Endothelial cell of umbilical vein (primary cell): ENCODE results near the gene USP48. TPM values are rescaled to one million over a fixed set of nuclear protein-coding genes. Genes with fewer than 3 reads are reported as not detected.

Experiments used
- BruUV-seq: library from RNA; stranded (reverse); fragments of 400-500 nt; replicated peaks from 2 replicates; lab custom pipeline; 2021; lab: Mats Ljungman, UMichigan
- CTCF ChIA-PET: fragments of 300-600, 350-600 bp; sonication (Branson Sonifier 250); formaldehyde crosslinking; loops from one replicate; lab custom pipeline; 2021; ENCODE audit warnings: antibody characterized with exemption, inconsistent platforms; lab: Charles Lee
- POLR2A ChIA-PET: fragments of 300-600, 350-600 bp; sonication (Branson Sonifier 250); formaldehyde crosslinking; loops from one replicate; lab custom pipeline; 2021; ENCODE audit warnings: antibody characterized with exemption, inconsistent platforms; lab: Charles Lee
- DNase-seq: peaks from one replicate; pipeline ENCODE4 v3.0.0-alpha.2; 2011; ENCODE audit warnings: low read depth, low spot score
- FAIRE-seq: peaks from 2 replicates; lab custom pipeline; 2011; peaks lifted over from hg19 to GRCh38; lab: Jason Lieb, UNC
- H2AFZ ChIP-seq: 2 replicates; pipeline ENCODE4 v1.6.0; 2012; ENCODE audit warnings: low read depth, low read length, control low read depth, inconsistent platforms
- H3K27ac ChIP-seq: 2 replicates; pipeline ENCODE4 v1.5.1; 2011; ENCODE audit warnings: low read depth, mild to moderate bottlenecking, control low read depth, low read length, moderate library complexity; ENCODE audit not compliant: insufficient read depth
- H3K27me3 ChIP-seq, 2 experiments: 2 replicates each; pipeline versions ENCODE4 v1.6.0 to v1.6.1; 2011; ENCODE audit warnings: low read length in 2 of 2, mixed read lengths in 1 of 2; ENCODE audit not compliant: control insufficient read depth in 2 of 2, insufficient read depth in 2 of 2
- H3K36me3 ChIP-seq, 2 experiments: 2 replicates in 1 of 2; 3 replicates in 1 of 2; pipeline ENCODE4 v1.5.1; 2011; ENCODE audit warnings: low read length in 2 of 2, mild to moderate bottlenecking in 1 of 2, moderate library complexity in 1 of 2; ENCODE audit not compliant: control insufficient read depth in 2 of 2, insufficient read depth in 2 of 2; ENCODE audit errors: extremely low read depth in 1 of 2
- H3K4me1 ChIP-seq: 3 replicates; pipeline ENCODE4 v1.5.1; 2011; ENCODE audit warnings: mild to moderate bottlenecking, low read length; ENCODE audit not compliant: control insufficient read depth, insufficient read depth; ENCODE audit errors: extremely low read depth
- H3K4me2 ChIP-seq: 2 replicates; pipeline ENCODE4 v1.6.1; 2011; ENCODE audit warnings: low read length, control low read depth, mixed read lengths; ENCODE audit not compliant: insufficient read depth
- H3K4me3 ChIP-seq, 3 experiments: fragments of 200-600 bp in 1 of 3; sonication (generic), shearing (Covaris generic) in 1 of 3; replicated peaks in 1 of 3; 2 replicates each; pipeline ENCODE4 v1.5.1; 2011 to 2016; ENCODE audit warnings: control low read depth in 3 of 3, low read length in 3 of 3, mild to moderate bottlenecking in 2 of 3, inconsistent platforms in 1 of 3, low read depth in 1 of 3, moderate library complexity in 1 of 3; ENCODE audit not compliant: insufficient read depth in 1 of 3
- H3K79me2 ChIP-seq: 2 replicates; pipeline ENCODE4 v1.6.0; 2012; ENCODE audit warnings: low read length, inconsistent platforms; ENCODE audit not compliant: control insufficient read depth, insufficient read depth
- H3K9ac ChIP-seq: replicated peaks from 2 replicates; pipeline ENCODE3; 2011; ENCODE audit warnings: low read length, control low read depth; ENCODE audit not compliant: insufficient read depth; ENCODE audit errors: extremely low read depth
- H3K9me1 ChIP-seq: replicated peaks from 3 replicates; pipeline ENCODE4 v1.6.0; 2011; ENCODE audit warnings: mild to moderate bottlenecking, low read length; ENCODE audit not compliant: control insufficient read depth, insufficient read depth; ENCODE audit errors: extremely low read depth
- H3K9me3 ChIP-seq: replicated peaks from 2 replicates; pipeline ENCODE4 v1.5.1; 2012; ENCODE audit warnings: low read length, inconsistent platforms; ENCODE audit not compliant: control insufficient read depth, insufficient read depth
- H4K20me1 ChIP-seq: replicated peaks from 2 replicates; pipeline ENCODE3; 2011; ENCODE audit warnings: mild to moderate bottlenecking, low read length; ENCODE audit not compliant: control insufficient read depth, insufficient read depth; ENCODE audit errors: extremely low read depth
- CTCF ChIP-seq, 2 donors: IDR thresholded peaks; 1 replicate in 1 of 2; 2 replicates in 1 of 2; pipeline ENCODE4 v1.5.1; 2011; ENCODE audit warnings: low read length in 2 of 2, mild to moderate bottlenecking in 2 of 2, moderate library complexity in 2 of 2, control low read depth in 1 of 2, inconsistent platforms in 1 of 2, low read depth in 1 of 2; ENCODE audit not compliant: insufficient read depth in 1 of 2; ENCODE audit errors: extremely low read depth in 1 of 2
- EZH2 ChIP-seq: IDR thresholded peaks from 2 replicates; pipeline ENCODE4 v1.6.1; 2012; ENCODE audit warnings: borderline replicate concordance, low read depth, mild to moderate bottlenecking, moderate library complexity, low read length, inconsistent platforms; ENCODE audit not compliant: severe bottlenecking
- FOS ChIP-seq: IDR thresholded peaks from 2 replicates; pipeline ENCODE4 v1.6.1; 2011; ENCODE audit warnings: mild to moderate bottlenecking, low read length, moderate library complexity, borderline replicate concordance; ENCODE audit not compliant: insufficient read depth
- GATA2 ChIP-seq: IDR thresholded peaks from 2 replicates; pipeline ENCODE4 v1.7.0; 2011; ENCODE audit warnings: low read depth, mild to moderate bottlenecking, moderate library complexity, mixed read lengths, low read length; ENCODE audit not compliant: insufficient read length, insufficient read depth
- JUN ChIP-seq: IDR thresholded peaks from 2 replicates; pipeline ENCODE4 v1.6.1; 2011; ENCODE audit warnings: borderline replicate concordance, low read depth; ENCODE audit not compliant: insufficient read length, insufficient read depth
- MAX ChIP-seq: IDR thresholded peaks from 2 replicates; pipeline ENCODE4 v1.6.1; 2011; ENCODE audit not compliant: insufficient read depth, insufficient read length
- MYC ChIP-seq: IDR thresholded peaks from one replicate; pipeline ENCODE4 v1.6.1; 2011; ENCODE audit warnings: mild to moderate bottlenecking, low read depth, low read length
- POLR2A ChIP-seq: IDR thresholded peaks from 2 replicates; pipeline ENCODE4 v1.6.1; 2012; ENCODE audit warnings: low read depth, mild to moderate bottlenecking, control low read depth, low read length
- POLR2AphosphoS5 ChIP-seq: IDR thresholded peaks from 2 replicates; pipeline ENCODE4 v1.6.1; 2012; ENCODE audit warnings: low read depth, mild to moderate bottlenecking, control low read depth, low read length, moderate library complexity; ENCODE audit not compliant: insufficient read depth
- dilution Hi-C: fragments of 300-500 bp; cut with MboI; formaldehyde crosslinking; loops from one replicate; pipeline ENCODE4 v1.15.0; 2019; ENCODE audit warnings: low sequenced_read_pairs; ENCODE audit not compliant: extremely low pct_ligation_motif_present
- intact Hi-C: fragments of 100-400 bp; cut with micrococcal nuclease; formaldehyde crosslinking; loops from one replicate; pipeline ENCODE4 v1.10.0; 2022
- polyA plus RNA-seq, 4 experiments: library from polyadenylated mRNA; depleted of rRNA in 3 of 4; stranded (reverse) in 3 of 4; unstranded in 1 of 4; fragments of >200 nt; gene quantifications; 2 replicates each; pipeline versions ENCODE4 v1.2.1 to v1.2.3, GENCODE V29; 2011 to 2012; ENCODE audit warnings: missing spikeins in 1 of 4
- total RNA-seq: library from RNA; stranded (reverse); gene quantifications from 2 replicates; pipeline ENCODE4 v1.2.3, GENCODE V29; 2021

USP48 gene
- total and polyA plus RNA-seq, 2 donors (not counting 3 experiments of a cell fraction or from before 2014, with no cell fraction given), result 27.2 to 149 TPM

GRCh38 chr1:21732664-21733063 is 50.3 kb downstream of the USP48 start:
- intact Hi-C loops, result no loop called here
- no peak for FAIRE-seq

More at GRCh38 chr1:21732664-21733063, 50.3 kb downstream of the USP48 start:
- no peak for DNase-seq
- dilution Hi-C loops, result no loop called here
- no peak overlapping the region for H3K4me2 ChIP-seq
- no peaks in the 10 kb centered on the region for H3K9me1 ChIP-seq
- H3K79me2 ChIP-seq, result peaks cover 5% of the 10 kb centered on the region
- no peak overlapping the region for H3K27ac ChIP-seq
- ChIA-PET CTCF (no interaction called here), POLR2A (no interaction called here)
- no peaks in the 10 kb centered on the region for H3K9me3 ChIP-seq
- H3K36me3 ChIP-seq, result peaks cover 23 to 25% of the 10 kb centered on the region in 2 experiments
- TF ChIP-seq JUN (no peak), EZH2 (no peak), POLR2A (no peak), FOS (no peak), POLR2AphosphoS5 (no peak), MYC (no peak), CTCF (IDR thresholded peaks at IDR 0.05; ENCODE audit: extremely low read depth in 1 of 2, insufficient read depth in 1 of 2, low read depth in 1 of 2, low read length in 2 of 2) (no peak), GATA2 (no peak), MAX (no peak)
- no TSS peak for BruUV-seq
- H3K4me3 ChIP-seq, result no peak overlapping the region
- no peak overlapping the region for H2AFZ ChIP-seq
- no peaks in the 10 kb centered on the region for H3K27me3 ChIP-seq
- no peaks in the 10 kb centered on the region for H4K20me1 ChIP-seq
- H3K4me1 ChIP-seq, result no peaks in the 10 kb centered on the region
- H3K9ac ChIP-seq, result no peak overlapping the region
